Ramos (cell line): ENCODE measurements around the gene NTN1.

ENCODE experiments used
- in situ Hi-C: fragments of 300-500 bp; cut with MboI; formaldehyde crosslinking; loops from one replicate; pipeline ENCODE4 v1.14.3; 2022; ENCODE audit warnings: low sequenced_read_pairs; ENCODE audit not compliant: unreplicated experiment

The NTN1 gene

GRCh38 chr17:9021158-9021991, at the start of gene NTN1:
TSS of gene NTN1 (plus strand) at chr17:9021510. CDS start at chr17:9022374, 864 bp downstream.
- in situ Hi-C loops: no loop called here

DNA sequence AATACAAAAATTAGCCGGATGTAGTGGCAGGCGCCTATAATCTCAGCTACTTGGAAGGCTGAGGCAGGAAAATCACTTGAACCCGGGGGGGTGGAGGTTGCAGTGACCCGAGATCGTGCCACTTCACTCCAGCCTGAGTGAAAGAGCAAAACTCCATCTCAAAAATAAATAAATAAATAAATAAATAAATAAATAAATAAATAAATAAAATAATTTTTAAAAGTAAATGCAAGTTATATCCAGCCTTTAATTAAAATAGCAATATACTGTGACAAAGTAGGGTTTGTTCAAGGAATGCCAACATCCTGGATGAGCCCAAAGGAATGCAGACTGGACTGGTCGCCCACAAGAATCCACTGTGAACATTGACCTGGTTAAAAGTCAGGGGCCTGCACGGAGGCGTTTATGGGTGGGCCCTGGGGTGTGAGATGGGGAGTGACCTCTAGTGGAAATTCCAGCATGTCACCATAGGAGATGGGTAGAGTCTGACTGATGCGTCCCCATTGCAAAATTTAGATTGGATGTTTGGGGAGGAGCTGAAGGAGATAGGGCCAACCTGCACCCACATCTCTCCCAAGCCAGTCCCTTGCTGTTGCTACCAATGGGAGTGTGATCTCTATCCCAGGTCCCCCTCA, 46.1 kb upstream of the NTN1 start:
- in situ Hi-C loops: loop anchor here (25.0 kb wide), 1 partner anchor 562 kb away; no protein-coding TSS in a partner anchor

DNA sequence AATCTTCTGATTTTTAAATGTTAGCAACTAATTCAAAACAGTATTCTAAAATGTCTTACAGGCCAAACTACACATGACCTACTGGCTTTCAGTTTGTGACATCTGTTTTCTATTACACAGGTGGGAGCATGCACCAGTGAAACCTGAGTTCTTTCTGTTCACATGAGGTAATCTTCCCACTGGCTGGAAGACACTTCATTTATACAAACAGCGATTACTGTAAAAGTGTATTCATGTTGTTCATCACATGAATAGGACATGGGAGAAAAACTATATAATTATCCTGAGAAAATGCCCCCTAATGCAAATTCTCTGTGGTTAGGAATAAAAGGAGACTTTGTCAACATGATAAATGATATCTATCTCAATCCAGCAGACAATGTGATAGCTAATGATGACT, 44.7 kb upstream of the NTN1 start:
- in situ Hi-C loops: loop anchor here (25.0 kb wide), 1 partner anchor 561 kb away; no protein-coding TSS in a partner anchor

DNA sequence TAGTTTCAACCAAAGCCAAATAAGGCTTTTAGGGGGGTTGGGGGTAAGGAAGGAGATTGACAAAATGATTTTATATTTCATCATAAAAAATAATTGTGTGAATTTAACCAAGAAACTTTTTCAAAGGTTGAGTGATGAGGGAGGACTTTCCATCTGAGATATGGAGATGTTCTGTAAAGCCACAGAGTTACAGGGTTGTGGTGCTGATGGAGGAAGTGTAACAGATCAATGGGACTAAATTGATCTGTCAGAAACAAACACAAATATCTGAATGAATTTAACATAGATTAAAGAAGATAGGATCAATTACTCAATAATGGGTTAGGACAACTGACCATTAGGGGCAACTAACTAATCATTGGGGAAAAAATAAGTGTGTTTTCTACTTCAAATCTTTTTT, 41.6 kb upstream of the NTN1 start:
- in situ Hi-C loops: loop anchor here (25.0 kb wide), 1 partner anchor 558 kb away; no protein-coding TSS in a partner anchor

DNA sequence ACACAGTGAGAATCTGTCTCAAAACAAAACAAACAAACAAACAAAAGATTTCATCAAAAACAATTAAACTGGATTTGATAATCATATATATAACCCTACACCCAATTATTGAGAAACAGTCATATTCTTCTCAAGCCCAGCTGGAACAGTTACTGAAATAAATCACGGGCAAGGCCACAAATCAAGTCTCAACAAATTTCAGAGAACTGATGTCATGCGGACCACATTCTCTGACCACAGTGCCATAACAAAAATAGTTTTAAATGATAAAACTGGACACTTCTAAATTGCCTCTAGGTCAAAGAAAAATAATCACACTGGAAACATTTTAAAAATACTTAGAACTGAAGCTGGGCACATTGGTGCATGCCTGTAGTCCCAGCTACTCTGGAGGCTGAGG, 39.9 kb upstream of the NTN1 start:
- in situ Hi-C loops: loop anchor here (25.0 kb wide), 1 partner anchor 556 kb away; no protein-coding TSS in a partner anchor

DNA sequence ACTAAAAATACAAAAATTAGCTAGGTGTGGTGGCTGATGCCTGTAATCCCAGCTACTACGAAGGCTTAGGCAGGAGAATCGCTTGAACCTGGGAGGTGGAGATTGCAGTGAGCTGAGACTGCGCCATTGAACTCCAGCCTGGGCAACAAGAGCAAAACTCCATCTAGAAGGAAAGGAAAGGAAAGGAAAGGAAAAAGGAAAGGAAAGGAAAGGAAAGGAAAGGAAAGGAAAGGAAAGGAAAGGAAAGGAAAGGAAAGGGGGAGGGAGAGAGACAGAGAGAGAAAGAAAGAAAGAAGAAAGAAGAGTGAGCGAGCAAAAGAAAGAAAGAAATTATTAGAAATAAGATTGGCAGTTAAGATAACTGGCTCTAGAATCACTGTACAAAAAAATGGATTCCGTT, 37.1 kb upstream of the NTN1 start:
- in situ Hi-C loops: loop anchor here (25.0 kb wide), 1 partner anchor 553 kb away; no protein-coding TSS in a partner anchor

DNA sequence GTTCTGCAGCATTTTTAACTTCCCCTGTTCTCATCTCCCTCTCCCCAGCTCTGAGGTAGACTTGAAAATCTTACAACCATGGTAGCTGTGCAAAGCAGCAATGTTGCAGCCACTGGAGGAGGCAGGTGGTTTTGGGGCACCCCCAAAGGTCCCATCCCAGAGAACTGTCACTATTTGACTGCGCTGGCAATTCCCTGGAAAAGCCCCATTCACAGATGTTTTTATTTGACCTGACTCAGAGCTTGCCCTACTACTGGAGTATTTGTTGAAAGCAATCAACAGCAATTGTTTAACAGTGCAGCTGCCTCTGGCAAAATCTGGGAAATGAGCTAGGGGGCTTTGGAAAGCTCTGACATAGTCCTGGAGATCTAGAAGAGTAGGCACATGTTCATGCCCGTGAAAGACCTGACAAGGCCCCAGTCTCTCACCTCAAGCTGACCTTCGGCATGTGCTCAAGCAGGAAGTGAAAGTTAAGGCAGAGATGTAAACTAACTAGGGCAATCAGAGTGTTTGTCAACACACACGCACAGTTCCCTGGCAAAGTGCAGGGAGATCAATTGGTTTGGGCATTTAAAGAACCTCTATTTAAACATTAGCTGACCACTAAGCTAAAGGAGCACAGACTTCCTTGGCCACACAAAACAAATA, 36.1 kb upstream of the NTN1 start:
- in situ Hi-C loops: loop anchor here (25.0 kb wide), 1 partner anchor 552 kb away; no protein-coding TSS in a partner anchor

DNA sequence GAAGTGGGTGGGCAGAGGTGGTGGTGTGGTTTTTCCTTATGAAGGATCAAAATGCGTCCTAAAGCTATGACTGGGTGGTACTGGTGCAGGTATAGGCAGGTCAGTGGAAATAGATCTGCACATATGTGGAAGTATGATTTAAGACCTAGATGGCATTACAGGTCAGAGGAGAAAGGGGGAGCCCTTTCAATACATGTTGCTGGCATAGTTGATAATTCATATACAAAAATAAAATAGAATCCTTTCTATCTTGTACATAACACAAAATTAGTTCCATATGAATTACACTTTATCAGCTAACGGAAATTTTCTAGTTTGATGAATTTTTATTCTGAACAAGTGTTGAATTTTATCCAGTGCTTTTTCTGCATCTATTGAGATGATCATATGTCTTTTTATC, 35.0 kb upstream of the NTN1 start:
- in situ Hi-C loops: loop anchor here (25.0 kb wide), 1 partner anchor 551 kb away; no protein-coding TSS in a partner anchor

DNA sequence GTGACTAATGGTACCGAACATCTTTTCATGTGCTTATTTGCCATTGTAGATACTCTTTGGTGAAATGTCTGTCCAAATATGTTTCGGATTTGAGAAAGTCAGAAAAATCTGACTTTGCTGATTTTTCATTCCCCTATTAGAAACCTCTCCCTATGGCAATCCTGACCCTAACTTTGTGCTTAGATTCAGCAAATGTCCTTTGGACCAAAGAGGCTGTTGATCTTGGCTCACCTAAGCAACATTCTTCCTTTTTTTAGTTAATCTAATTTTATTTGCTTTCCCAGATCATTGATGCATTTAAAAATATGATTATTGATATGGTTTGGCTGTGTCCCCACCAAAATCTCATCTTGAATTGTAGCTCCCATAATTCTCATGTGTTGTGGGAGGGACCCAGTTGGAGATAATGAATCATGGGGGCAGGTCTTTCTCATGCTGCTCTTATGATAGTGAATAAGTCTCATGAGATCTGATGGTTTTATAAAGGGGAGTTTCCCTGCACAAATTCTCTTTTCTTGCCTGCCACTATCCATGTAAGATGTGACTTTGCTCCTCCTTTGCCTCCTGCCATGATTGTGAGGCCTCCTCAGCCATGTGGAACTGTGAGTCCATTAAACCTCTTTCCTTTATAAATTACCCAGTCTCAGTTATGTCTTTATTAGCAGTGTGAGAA, 32.9 kb upstream of the NTN1 start:
- in situ Hi-C loops: loop anchor here (25.0 kb wide), 1 partner anchor 549 kb away; no protein-coding TSS in a partner anchor

GRCh38 chr17:8991514-8992285, 29.6 kb upstream of the NTN1 start:
- in situ Hi-C loops: loop anchor here (25.0 kb wide), 1 partner anchor 546 kb away; no protein-coding TSS in a partner anchor

DNA sequence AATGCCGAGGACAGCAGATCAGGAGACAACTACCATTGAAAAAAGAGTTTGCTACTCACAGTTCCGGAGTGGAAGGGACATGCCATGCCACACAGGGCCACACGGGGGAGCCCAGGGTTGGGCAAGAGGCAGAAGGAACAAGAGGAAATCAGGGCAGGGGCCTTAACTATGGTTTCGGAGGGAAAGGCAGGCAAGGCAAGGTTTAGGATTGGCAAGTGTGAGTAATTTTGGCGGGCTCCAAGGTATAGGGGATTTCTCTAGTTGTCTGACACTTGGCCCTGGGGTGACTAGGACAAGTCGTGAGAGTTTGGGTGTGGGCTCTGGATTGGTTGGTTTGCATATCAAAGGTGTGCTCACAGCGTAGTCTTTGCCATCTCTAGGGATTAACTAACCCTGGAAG, 27.0 kb upstream of the NTN1 start:
- in situ Hi-C loops: loop anchor here (25.0 kb wide), 1 partner anchor 543 kb away; no protein-coding TSS in a partner anchor

DNA sequence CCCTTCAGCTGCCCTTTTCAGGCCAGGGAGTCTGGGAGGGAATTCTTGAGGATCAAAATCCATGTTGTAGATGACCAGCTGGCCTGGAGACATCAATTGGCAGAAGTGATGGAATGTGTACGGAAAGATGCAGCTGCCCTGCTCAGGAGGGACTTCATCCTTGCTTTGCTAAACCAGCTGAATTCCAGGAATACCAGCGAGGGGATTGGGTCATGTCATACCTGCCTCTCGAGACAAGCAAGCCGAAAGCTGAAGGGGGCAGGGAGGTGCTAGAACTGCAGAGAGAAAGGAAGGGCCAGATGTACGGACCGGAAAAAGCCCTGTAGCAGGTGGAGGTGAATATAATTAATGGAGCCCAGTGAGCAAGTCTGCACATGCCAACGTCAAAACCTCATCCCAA, 25.6 kb upstream of the NTN1 start:
- in situ Hi-C loops: loop anchor here (25.0 kb wide), 1 partner anchor 542 kb away; no protein-coding TSS in a partner anchor

- in situ Hi-C loops: loop anchor here (25.0 kb wide), 1 partner anchor 539 kb away; no protein-coding TSS in a partner anchor
Measured at GRCh38 chr17:8997994-8998628, 23.2 kb upstream of the NTN1 start.

DNA sequence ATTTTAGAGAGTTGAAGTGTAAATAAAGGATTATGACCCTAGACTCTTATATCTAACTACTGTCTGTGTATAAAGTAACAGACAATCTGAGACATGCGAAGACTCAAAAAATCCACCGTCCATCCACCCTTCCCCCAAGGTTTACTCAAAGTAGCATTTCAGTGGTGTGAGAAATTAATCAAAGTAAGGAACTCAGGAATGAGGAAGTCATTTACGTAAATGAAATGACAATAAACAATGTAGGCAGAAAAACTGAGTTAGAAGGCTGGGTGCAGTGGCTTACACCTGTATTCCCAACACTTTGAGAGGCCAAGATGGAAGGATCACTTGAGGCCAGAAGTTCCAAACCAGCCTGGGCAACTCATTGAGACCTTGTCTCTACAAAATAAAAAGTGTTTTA, 19.8 kb upstream of the NTN1 start:
- in situ Hi-C loops: no loop called here

GRCh38 chr17:9002227-9002605, 19.1 kb upstream of the NTN1 start:
- in situ Hi-C loops: no loop called here

- in situ Hi-C loops: no loop called here
Measured at GRCh38 chr17:9002606-9003354, 18.5 kb upstream of the NTN1 start.

DNA sequence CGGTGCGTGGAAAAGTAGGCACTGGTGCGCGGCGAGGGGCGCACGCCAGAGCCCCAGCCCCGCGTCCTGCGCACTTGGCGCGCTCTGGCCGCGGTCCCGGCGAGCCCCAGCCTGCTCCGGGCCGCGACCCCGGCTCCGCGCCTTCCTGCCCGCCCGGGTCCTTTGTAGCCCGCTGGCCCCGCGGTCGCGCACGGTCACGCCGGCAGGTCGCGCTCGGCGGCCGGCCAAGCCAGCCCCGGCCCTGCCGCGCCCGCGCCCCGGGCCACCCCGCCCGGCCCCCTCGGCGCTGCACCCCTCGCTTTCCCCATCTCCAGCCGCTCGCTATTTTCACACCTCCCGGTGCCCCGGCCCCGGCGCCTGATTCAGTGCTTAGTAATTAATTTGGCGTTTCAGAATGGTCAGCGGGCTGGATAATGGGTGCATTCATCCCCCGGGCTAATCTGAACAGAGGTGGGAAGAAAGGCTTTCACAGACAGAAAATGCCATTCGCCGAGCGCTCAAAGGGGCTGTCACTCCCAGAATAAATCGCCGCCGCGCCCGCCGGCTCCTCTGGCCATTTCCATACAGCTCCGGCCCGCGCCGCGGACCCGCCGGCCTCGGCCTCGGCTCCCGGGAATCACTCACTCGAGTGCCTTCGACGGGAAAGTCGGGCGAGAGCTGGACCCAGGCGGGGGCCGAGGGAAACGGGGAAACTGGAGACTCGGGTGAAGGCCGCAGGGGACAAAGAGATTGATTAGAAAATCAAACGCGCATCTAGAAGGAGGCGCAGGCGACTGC, 17.8 kb upstream of the NTN1 start:
- in situ Hi-C loops: no loop called here
